ENCODE measurements around the gene KNDC1. TPM values are rescaled to one million over a fixed set of nuclear protein-coding genes. Genes with fewer than 3 reads are reported as not detected.

KNDC1 gene
- total and polyA plus RNA-seq, 2 of the 13 experiments (the other 11 are each of a cell fraction or from before 2014, with no cell fraction given): 0.69 TPM; not detected in 1

DNA sequence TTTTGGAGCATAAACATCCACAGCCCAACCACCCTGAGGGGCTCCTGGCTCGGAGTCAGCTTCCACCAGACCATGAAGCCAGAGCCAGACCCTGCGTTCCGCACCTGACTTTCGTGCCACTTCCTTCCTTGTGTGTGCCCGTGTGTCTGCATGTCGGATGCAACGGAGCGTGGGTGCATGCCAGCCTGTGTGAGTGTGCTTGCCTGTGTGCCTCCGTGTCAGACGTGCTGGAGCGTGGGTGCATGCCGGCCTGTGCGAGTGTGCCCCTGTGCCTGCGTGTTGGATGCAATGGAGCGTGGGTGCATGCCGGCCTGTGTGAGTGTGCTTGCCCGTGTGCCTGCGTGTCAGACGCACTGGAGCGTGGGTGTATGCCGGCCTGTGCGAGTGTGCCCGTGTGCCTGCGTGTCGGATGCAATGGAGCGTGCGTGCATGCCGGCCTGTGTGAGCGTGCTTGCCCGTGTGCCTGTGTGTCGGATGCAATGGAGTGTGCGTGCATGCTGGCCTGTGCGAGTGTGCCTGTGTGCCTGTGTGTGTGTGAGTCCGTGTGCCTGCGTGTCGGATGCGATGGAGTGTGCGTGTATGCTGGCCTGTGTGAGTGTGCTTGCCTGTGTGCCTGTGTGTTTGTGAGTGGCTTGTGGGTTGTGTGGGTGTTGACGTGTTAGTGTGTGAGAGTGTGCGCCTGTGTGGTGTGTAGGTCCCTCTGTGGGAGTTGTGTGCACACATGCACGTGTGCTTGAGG, 28.1 kb upstream of the KNDC1 start:
- FAIRE-seq (no peak), ATAC-seq (no peak), DNase-seq (ENCODE audit: low spot score) (no peak)
- no peak overlapping the region for H3K4me2 ChIP-seq (ENCODE audit: low read depth, low read length)
- in situ Hi-C loops (cut with HindIII; ENCODE audit: extremely low pct_ligation_motif_present, low pct_unique_long_range_greater_than_20kb) (no loop called here), intact Hi-C loops (cut with micrococcal nuclease; ENCODE audit: unreplicated experiment) (no loop called here)
- H3K27me3 ChIP-seq (ENCODE audit: control insufficient read depth in 1 of 2, insufficient read depth in 2 of 2, low read length in 2 of 2): peaks cover 6 to 26% of the 10 kb centered on the region in 2 experiments; a peak in 4 of 5 replicates
- H2AFZ ChIP-seq (ENCODE audit: low read length): no peak overlapping the region
- no peak for TF ChIP-seq ZNF660 (CRISPR knock-in tag; IDR thresholded peaks at IDR 0.05; ENCODE audit: borderline replicate concordance, low read depth)
- TF ChIP-seq, protein P1, sequence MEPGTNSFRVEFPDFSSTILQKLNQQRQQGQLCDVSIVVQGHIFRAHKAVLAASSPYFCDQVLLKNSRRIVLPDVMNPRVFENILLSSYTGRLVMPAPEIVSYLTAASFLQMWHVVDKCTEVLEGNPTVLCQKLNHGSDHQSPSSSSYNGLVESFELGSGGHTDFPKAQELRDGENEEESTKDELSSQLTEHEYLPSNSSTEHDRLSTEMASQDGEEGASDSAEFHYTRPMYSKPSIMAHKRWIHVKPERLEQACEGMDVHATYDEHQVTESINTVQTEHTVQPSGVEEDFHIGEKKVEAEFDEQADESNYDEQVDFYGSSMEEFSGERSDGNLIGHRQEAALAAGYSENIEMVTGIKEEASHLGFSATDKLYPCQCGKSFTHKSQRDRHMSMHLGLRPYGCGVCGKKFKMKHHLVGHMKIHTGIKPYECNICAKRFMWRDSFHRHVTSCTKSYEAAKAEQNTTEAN (CRISPR knock-in tag; conservative IDR thresholded peaks at IDR 0.05): no peak
- no peak for TF ChIP-seq ZNF567 (CRISPR knock-in tag; IDR thresholded peaks at IDR 0.05; ENCODE audit: borderline replicate concordance)
- no peak for TF ChIP-seq ZNF772 (CRISPR knock-in tag; IDR thresholded peaks at IDR 0.05)
- no peaks in the 10 kb centered on the region for H3K79me2 ChIP-seq (ENCODE audit: insufficient read depth, low read length)
- no TSS peak for BruUV-seq (replicated peaks)
- ChIA-PET CTCF (ENCODE audit: low intra/inter-chr PET ratio, low total read pairs) (no interaction called here), POLR2A (no interaction called here)
- no peaks in the 10 kb centered on the region for H4K20me1 ChIP-seq (ENCODE audit: insufficient read depth, low read length)
- H3K9me3 ChIP-seq (ENCODE audit: low read length): no peaks in the 10 kb centered on the region
- H3K36me3 ChIP-seq (replicated peaks in 1 of 2; ENCODE audit: control insufficient read depth in 1 of 2, insufficient read depth in 2 of 2, low read length in 2 of 2): no peaks in the 10 kb centered on the region
- no peak overlapping the region for H3K4me3 ChIP-seq (replicated peaks in 1 of 3; ENCODE audit: insufficient read depth in 1 of 3, low read depth in 2 of 3, low read length in 3 of 3)
- WGBS (ENCODE audit: low lambda C conversion rate): 63% methylated on average over 21 of the region's 41 CpGs
- no peaks in the 10 kb centered on the region for H3K4me1 ChIP-seq (ENCODE audit: insufficient read depth, low read length)
- H3K27ac ChIP-seq (ENCODE audit: extremely low read length, insufficient read depth, low read length): no peak overlapping the region
- no peak overlapping the region for H3K9ac ChIP-seq (ENCODE audit: insufficient read depth, low read depth, low read length)

DNA sequence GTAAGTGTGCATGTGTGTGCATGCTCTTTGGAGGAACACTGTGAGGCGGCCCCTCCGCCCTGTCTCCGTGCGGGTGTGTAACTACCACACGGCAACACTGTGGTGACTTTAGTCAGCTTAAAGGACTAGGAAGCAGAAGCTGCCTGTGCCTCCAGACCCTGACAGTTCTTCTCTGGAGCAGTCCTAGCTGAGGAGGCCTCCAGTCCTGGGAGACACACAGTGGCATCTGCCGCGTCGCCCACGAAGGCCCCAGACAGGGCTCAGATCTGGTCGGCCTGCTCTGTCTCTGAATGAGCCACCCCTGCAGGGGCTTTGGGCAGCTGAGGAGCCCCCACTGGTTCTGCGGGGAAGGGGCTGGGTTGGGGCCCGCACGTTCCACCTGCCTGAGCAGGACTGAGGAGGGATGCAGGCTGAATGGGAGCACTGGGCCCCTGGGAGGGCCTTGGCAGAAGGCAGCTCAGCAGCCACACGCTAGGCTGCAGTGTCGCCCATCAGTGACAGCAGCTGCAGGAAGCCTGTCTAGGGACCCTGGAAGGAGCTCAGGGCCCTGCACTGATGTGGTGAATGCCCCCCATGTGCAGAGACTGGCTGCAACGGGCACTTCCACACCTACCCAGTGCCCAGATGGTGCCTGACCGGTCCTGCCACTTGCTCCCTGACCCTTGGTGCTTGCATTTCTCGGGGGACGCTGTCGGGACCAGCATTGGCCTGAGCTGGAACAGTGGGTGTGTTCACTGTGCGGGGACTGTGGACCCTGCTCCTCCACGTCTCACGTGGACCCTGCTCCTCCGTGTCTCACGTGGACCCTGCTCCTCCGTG, 27.3 kb upstream of the KNDC1 start:
- Histone ChIP-seq H3K27me3 (ENCODE audit: control insufficient read depth in 1 of 2, insufficient read depth in 2 of 2, low read length in 2 of 2) (peaks cover 6 to 26% of the 10 kb centered on the region in 2 experiments; a peak in 4 of 5 replicates), H3K4me3 (replicated peaks in 1 of 3; ENCODE audit: insufficient read depth in 1 of 3, low read depth in 2 of 3, low read length in 3 of 3) (no peak overlapping the region), H3K4me1 (ENCODE audit: insufficient read depth, low read length) (no peaks in the 10 kb centered on the region), H2AFZ (ENCODE audit: low read length) (no peak overlapping the region), H4K20me1 (ENCODE audit: insufficient read depth, low read length) (no peaks in the 10 kb centered on the region), H3K79me2 (ENCODE audit: insufficient read depth, low read length) (no peaks in the 10 kb centered on the region), H3K27ac (ENCODE audit: extremely low read length, insufficient read depth, low read length) (no peak overlapping the region), H3K36me3 (replicated peaks in 1 of 2; ENCODE audit: control insufficient read depth in 1 of 2, insufficient read depth in 2 of 2, low read length in 2 of 2) (no peaks in the 10 kb centered on the region), H3K9ac (ENCODE audit: insufficient read depth, low read depth, low read length) (no peak overlapping the region), H3K9me3 (ENCODE audit: low read length) (no peaks in the 10 kb centered on the region), H3K4me2 (ENCODE audit: low read depth, low read length) (no peak overlapping the region)
- intact Hi-C loops (cut with micrococcal nuclease; ENCODE audit: unreplicated experiment) (no loop called here), in situ Hi-C loops (cut with HindIII; ENCODE audit: extremely low pct_ligation_motif_present, low pct_unique_long_range_greater_than_20kb) (no loop called here)
- peak; percentile 16 for ATAC-seq
- no TSS peak for BruUV-seq (replicated peaks)
- no peak for DNase-seq (ENCODE audit: low spot score)
- CTCF ChIA-PET (ENCODE audit: low intra/inter-chr PET ratio, low total read pairs): no interaction called here
- 60% methylated on average over 4 of the region's 26 CpGs for WGBS (ENCODE audit: low lambda C conversion rate)
- POLR2A ChIA-PET: no interaction called here
- no peak for FAIRE-seq
- TF ChIP-seq RORA (CRISPR knock-in tag; IDR thresholded peaks at IDR 0.05) (no peak), CHD2 (IDR thresholded peaks at IDR 0.05; ENCODE audit: low read depth, low read length) (no peak), CHCHD3 (CRISPR knock-in tag; IDR thresholded peaks at IDR 0.05) (no peak), THYN1 (CRISPR knock-in tag; IDR thresholded peaks at IDR 0.05; ENCODE audit: borderline replicate concordance, low read depth) (no peak), SP140L (CRISPR knock-in tag; IDR thresholded peaks at IDR 0.05; ENCODE audit: borderline replicate concordance) (no peak)
- TF ChIP-seq, protein P2, sequence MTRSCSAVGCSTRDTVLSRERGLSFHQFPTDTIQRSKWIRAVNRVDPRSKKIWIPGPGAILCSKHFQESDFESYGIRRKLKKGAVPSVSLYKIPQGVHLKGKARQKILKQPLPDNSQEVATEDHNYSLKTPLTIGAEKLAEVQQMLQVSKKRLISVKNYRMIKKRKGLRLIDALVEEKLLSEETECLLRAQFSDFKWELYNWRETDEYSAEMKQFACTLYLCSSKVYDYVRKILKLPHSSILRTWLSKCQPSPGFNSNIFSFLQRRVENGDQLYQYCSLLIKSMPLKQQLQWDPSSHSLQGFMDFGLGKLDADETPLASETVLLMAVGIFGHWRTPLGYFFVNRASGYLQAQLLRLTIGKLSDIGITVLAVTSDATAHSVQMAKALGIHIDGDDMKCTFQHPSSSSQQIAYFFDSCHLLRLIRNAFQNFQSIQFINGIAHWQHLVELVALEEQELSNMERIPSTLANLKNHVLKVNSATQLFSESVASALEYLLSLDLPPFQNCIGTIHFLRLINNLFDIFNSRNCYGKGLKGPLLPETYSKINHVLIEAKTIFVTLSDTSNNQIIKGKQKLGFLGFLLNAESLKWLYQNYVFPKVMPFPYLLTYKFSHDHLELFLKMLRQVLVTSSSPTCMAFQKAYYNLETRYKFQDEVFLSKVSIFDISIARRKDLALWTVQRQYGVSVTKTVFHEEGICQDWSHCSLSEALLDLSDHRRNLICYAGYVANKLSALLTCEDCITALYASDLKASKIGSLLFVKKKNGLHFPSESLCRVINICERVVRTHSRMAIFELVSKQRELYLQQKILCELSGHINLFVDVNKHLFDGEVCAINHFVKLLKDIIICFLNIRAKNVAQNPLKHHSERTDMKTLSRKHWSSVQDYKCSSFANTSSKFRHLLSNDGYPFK (CRISPR knock-in tag; IDR thresholded peaks at IDR 0.05; ENCODE audit: borderline replicate concordance): no peak

Measured in HepG2 (cell line).